LHCN-M2 (cell line): ENCODE data around the gene TAS1R3. TPM values are rescaled to one million over a fixed set of nuclear protein-coding genes. Genes with fewer than 3 reads are reported as not detected.
A peak's percentile ranks its signal among the peaks of the same experiment; 100 is the strongest.

Source experiments
- DNase-seq: peaks from one replicate; pipeline ENCODE4 v3.0.0-alpha.2; 2012; ENCODE audit warnings: low read depth
- polyA plus RNA-seq: library from polyadenylated mRNA; unstranded; fragments of >200 nt; gene quantifications from one replicate; pipeline ENCODE4 v1.2.1, GENCODE V29; 2012; ENCODE audit warnings: missing spikeins
- total RNA-seq: library from RNA; depleted of rRNA; stranded (reverse); fragments of >200 nt; gene quantifications from 2 replicates; pipeline ENCODE4 v1.2.3, GENCODE V29; 2014; rRNA removed

TAS1R3 gene
- total RNA-seq: 0.06 TPM in 1 of 2 replicates, not detected in the other
- polyA plus RNA-seq: 0.07 TPM

DNA sequence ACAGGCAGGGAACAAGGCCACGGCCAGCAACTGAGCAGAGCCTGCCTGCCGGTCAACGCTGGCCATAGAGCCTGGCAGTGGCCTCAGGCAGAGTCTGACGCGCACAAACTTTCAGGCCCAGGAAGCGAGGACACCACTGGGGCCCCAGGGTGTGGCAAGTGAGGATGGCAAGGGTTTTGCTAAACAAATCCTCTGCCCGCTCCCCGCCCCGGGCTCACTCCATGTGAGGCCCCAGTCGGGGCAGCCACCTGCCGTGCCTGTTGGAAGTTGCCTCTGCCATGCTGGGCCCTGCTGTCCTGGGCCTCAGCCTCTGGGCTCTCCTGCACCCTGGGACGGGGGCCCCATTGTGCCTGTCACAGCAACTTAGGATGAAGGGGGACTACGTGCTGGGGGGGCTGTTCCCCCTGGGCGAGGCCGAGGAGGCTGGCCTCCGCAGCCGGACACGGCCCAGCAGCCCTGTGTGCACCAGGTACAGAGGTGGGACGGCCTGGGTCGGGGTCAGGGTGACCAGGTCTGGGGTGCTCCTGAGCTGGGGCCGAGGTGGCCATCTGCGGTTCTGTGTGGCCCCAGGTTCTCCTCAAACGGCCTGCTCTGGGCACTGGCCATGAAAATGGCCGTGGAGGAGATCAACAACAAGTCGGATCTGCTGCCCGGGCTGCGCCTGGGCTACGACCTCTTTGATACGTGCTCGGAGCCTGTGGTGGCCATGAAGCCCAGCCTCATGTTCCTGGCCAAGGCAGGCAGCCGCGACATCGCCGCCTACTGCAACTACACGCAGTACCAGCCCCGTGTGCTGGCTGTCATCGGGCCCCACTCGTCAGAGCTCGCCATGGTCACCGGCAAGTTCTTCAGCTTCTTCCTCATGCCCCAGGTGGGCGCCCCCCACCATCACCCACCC lies at the start of gene TAS1R3:
TAS1R3 (plus strand) TSS at position 213 of the 898 bp plus-strand sequence; CDS start at position 279, 66 bp downstream.
- no peak for DNase-seq

- peak; percentile 74 for DNase-seq
Measured at GRCh38 chr1:1281533-1282321, 49.4 kb upstream of the TAS1R3 start.

GRCh38 chr1:1282998-1283397 lies 48.1 kb upstream of the TAS1R3 start:
- DNase-seq: peak; percentile 70

- DNase-seq: no peak
Measured at GRCh38 chr1:1283821-1284220, 47.3 kb upstream of the TAS1R3 start.

DNA sequence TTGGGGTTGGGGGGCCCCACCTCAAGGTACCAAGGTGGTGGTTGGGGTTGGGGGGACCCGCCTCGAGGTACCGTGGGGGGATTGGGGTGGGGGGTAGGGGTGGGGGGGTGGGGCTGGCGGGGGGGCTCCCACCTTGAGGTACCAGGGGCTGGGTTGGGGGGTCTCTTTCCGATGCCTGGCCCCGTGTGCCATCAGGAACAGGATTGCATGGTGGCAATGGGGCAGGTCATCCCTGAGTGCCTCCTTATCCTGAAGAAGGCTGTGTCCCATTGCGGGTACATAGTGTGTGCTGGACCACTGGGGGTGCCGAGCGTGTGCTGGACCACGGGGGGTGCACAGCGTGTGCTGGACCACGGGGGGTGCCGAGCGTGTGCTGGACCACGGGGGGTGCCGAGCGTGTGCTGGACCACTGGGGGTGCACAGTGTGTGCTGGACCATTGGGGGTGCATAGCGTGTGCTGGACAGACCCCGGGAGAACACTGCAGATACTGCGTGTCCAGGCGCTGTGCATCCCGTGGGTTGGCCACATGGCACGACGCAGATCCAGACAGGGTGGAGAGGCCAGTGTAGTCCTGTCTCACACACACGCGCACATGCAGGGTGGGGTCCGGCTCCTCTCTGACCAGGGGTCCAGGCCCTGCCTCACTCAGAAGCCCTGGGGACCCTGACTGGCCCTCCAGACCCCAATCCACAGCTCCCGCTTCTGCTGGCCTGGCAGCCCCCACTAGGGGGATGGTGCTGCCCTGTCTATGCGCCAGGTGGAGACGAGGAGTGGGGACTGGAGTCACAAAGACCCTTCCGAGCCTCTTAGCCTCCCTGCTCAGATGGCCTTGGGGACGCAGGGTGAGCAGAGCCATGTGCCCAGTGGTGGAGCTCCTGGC lies 46.6 kb upstream of the TAS1R3 start:
- DNase-seq: no peak

DNA sequence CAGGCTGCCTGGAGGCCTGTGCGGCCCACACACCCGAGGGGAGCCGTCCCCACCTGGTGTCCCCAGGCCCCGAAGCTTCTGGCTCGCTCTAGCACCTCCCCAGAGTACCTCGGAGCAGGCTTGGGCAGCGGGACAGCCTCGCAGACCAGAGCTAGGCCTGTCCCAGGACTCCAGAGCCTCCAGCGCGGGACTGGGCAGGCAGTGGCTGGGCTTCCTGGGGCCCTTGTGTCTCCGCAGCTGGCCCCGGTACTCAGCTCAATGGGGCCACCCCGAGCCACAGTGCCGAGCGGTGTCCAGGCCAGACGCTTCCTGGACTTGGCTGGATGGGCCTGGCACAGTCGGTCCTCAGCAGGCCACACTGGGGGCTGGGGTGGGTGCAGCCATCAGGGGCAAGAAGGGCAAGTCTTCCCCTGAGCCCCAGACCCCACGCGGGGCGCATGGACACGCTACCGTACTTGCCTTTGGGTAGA lies 45.9 kb upstream of the TAS1R3 start:
- DNase-seq: no peak

- DNase-seq: no peak
Measured at GRCh38 chr1:1285611-1286311, 45.3 kb upstream of the TAS1R3 start.

DNA sequence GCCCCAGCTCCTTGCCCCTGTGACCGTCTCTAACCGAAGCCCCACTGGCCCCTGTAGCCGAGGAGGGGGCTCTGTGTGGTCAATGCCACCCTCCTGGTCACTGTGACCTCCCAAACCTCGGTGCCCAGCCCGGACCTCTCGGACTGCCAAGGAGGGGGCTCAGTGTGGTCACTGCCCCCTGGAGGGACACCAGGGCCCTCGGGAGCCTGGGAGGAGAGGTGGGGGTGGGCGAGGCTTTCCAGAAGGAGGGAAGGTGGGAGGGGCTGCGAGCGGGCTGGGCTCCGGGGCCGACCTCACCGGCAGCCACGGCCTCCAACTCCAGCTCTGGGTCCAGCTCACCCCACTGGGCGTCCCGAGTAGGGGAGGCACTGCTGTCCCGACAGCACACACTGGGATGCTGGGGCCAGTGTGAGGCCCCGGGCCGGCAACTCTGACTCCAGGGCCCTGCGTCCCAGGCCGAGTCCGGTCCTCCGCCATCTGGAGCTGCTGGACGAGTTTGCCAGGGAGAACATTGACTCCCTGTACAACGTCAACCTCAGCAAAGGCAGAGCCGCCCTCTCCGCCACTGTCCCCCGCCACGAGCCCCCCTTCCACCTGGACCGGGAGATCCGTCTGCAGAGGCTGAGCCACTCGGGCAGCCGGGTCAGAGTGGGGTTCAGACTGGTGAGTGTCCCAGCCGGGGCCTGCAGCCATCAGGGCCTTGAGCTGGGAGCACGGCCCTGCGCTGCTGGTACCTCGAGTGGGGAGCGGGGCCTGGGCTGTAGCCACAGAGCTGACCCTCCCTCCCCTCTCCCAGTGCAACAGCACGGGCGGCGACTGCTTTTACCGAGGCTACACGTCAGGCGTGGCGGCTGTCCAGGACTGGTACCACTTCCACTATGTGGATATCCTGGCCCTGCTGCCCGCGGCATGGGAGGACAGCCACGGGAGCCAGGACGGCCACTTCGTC lies 44.5 kb upstream of the TAS1R3 start:
- DNase-seq: no peak

GRCh38 chr1:1287288-1288110 lies 43.6 kb upstream of the TAS1R3 start:
- DNase-seq: no peak

GRCh38 chr1:1290238-1290731 lies 40.8 kb upstream of the TAS1R3 start:
- no peak for DNase-seq

- DNase-seq: no peak
Measured at GRCh38 chr1:1291023-1291528, 40.0 kb upstream of the TAS1R3 start.

GRCh38 chr1:1291548-1292441 lies 39.3 kb upstream of the TAS1R3 start:
- DNase-seq: peak; percentile 43

- DNase-seq: no peak
Measured at GRCh38 chr1:1292442-1292779, 38.7 kb upstream of the TAS1R3 start.

DNA sequence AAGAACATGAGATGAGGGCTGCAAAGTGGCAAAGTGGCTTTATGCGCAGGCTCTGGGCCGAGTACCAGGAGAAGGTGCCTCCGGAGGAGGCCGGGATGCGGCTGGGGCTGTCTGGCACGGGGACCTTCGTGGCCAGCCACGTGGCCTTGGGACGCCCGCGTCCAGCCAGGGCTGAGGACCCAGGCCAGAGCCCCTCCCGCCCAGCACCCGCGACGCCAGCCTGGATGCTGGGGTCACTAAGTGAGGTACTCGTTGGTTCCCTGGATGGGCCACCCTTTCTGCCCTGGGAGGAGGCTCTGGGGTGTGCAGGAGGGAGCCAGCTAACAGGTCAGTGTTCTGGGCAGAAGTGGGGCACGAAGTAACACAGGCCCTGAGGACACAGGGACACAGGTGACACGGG lies 38.2 kb upstream of the TAS1R3 start:
- no peak for DNase-seq

DNA sequence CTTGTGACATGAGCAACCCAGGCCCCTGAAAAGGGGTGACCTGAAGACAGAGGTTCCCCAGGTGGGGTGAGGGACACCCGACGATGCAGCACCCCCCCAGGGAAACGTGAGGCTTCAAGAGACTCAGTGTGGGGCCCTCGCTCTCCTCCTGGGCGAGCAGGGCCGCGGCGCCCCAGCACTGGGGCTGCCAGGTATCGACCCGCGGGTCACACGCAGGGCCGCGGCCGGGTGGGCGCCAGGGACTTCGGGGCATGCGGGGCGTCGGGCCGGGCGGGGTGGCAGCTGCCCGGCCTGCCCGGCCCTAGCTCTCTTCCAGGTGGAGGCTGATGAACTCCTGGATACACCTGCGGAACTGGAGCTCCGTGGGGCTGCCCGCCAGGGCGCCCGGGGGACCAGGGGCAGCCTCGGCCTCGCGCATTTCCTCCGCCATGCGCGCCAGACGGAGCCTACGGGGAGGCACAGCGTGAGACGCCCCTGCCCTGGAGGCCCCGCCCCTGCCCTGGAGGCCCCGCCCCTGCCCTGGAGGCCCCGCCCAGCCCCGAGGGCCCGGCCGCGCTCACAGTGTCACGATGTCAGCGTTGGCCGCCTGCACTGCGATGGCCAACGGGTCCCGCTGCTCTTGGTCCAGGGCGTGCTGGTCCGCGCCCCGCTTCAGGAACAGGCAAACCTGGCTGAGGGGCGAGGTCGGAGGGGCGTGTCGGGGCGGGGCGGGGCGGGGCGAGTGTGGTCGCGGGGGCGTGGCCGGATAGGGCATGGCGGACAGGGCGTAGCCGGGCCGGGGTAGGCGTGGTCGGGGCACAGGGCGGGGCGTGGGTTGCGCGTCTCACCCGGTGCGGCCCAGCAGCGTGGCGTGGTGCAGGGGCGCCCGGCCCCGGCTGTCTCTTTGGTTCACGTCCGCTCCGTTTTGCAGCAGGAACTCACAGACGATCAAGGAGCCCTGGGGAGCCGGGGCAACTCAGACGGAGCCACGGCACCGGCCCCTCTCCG lies 37.5 kb upstream of the TAS1R3 start:
- DNase-seq: no peak

DNA sequence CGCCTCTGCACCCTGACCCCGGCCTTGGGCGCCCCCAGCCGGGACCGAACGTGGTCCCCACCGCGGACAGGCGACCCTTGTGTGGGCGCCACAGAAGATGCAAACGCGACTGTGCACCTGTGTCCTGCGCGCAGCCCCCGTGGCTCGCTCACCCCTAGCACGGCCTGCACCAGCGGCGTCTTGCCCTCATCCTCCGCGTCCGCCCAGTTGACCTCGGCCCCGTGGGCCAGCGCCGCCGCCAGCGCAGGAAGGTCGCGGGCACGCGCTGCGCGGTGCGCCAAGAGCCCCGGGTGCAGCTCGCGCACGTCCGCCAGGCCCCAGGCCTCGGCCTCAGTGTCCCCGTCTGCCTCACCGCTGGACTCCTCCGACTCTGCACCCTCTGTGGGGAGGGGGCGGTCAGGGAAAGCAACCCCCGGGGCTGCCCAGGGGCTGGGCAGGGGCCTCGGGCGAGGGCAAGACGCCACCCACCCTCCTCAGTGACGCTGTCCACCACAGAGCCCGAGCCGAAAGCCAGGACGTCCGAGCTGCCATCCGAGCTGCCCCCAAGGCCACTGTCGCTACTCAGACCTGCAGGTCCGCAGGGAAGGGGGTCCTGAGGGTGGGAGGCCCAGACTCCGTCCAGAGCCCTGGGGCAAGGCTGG lies 36.7 kb upstream of the TAS1R3 start:
- DNase-seq: no peak
